HL-60/S4 treated with retinoic acid at 250 ng/mL for 4 days and 3 days (cell line): ENCODE results near the gene AADACL3.
"Not testable (repeated sequence)": the region's sequence is repeated elsewhere in the genome, so short reads cannot be mapped to it uniquely, and the experiment has no call there.

Experiments
- in situ Hi-C: fragments of 300-500 bp; cut with MboI; formaldehyde crosslinking; loops from 2 replicates; pipeline ENCODE4 v1.7.0; 2022; ENCODE audit warnings: low sequenced_read_pairs

Gene AADACL3, protein sequence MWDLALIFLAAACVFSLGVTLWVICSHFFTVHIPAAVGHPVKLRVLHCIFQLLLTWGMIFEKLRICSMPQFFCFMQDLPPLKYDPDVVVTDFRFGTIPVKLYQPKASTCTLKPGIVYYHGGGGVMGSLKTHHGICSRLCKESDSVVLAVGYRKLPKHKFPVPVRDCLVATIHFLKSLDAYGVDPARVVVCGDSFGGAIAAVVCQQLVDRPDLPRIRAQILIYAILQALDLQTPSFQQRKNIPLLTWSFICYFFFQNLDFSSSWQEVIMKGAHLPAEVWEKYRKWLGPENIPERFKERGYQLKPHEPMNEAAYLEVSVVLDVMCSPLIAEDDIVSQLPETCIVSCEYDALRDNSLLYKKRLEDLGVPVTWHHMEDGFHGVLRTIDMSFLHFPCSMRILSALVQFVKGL

DNA sequence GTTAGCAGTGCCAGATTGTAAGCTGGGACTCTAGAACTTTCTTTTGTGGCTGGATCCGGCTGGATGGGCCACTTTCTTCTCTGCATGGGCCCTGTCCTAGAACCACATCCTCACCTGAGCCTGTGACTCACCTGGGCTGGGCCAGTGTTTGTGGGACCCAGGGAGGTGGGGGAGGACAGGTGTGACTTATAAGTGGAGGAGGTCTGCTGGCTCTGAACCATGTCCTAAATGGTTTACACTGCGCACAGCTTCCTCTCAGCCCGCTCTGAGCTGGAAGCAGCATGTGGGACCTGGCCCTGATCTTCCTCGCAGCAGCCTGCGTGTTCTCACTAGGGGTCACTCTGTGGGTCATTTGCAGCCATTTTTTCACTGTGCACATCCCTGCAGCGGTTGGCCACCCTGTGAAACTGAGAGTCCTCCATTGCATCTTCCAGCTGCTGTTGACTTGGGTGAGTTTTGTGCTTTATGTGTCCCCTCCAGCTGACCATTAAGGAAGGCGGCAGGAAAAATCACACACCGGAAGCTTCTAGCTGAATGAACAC lies at the start of gene AADACL3:
AADACL3 (plus strand) TSS at position 215 of the 542 bp plus-strand sequence; CDS start at position 282, 67 bp downstream.
- in situ Hi-C loops, result no loop called here

DNA sequence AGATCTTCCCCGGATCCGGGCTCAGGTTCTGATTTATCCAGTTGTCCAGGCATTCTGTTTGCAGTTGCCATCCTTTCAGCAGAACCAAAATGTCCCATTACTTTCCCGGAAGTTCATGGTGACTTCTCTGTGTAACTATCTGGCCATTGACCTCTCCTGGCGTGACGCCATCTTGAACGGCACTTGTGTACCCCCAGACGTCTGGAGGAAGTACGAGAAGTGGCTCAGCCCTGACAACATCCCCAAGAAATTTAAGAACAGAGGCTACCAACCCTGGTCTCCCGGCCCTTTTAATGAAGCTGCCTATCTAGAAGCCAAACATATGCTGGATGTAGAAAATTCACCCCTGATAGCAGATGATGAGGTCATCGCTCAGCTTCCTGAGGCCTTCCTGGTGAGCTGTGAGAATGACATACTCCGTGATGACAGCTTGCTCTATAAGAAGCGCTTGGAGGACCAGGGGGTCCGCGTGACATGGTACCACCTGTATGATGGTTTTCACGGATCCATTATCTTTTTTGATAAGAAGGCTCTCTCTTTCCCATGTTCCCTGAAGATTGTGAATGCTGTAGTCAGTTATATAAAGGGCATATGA lies 49.7 kb upstream of the AADACL3 start:
- in situ Hi-C loops, result loop anchor here (25.0 kb wide), 1 partner anchor 554 kb away; no protein-coding TSS in a partner anchor

DNA sequence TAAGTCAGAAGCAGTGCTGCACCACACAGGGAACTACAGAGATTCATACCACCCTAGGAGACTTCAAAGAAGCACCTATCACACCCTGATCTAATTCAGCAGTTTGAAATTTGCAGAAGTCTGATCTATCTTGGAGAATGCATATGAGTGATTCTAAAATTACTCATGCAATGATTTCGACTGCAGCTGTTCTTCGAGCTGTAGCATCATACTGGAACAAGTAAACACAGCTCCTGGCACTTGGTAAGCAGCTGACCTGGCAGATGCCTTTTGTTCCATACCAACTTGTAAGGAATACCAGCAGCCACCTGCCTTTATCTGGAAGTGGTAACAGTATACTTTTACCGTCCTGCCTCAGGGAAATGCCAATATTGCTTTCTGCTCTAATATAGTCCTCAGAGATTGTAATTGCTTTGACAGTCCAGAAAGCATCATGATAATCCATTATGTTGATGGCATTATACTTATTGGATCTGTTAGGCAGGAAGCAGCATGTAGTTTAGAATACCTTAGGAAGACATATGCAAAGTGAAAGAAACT lies 46.3 kb upstream of the AADACL3 start:
- in situ Hi-C loops, result loop anchor here (25.0 kb wide), 1 partner anchor 557 kb away; no protein-coding TSS in a partner anchor

DNA sequence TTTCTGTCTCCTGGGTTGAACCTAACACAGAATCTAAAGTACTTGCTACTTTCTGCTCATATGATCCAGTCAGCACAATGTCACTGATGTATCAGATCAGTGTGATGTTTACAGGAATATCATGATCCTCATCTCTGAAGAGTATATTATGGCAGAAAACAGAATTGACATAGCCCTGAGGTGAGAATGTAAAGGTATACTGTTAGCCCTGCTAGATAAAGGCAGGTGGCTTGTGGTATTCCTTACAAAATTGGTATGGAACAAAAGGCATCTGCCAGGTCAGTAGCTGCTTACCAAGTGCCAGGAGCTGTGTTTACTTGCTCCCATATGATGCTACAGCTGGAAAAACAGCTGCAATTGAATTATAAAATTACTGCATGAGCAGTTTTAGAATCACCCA lies 41.6 kb upstream of the AADACL3 start:
- in situ Hi-C loops, result loop anchor here (25.0 kb wide), 1 partner anchor 562 kb away; no protein-coding TSS in a partner anchor

DNA sequence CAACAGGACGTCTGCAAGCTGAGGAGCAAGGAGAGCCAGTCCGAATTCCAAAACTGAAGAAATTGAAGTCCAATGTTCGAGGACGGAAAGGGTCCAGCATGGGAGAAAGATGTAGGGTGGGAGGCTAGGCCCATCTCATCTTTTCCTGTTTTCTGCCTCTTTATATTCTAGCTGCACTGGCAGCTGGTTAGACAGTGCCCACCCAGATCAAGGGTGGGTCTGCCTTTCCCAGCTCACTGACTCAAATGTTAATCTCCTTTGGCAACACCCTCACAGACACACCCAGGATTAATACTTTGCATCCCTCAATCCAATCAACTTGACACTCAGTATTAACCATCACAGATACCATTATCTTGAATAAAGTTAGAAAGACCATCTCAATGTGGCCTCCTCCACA lies 39.8 kb upstream of the AADACL3 start:
- in situ Hi-C loops, result not testable (repeated sequence)

DNA sequence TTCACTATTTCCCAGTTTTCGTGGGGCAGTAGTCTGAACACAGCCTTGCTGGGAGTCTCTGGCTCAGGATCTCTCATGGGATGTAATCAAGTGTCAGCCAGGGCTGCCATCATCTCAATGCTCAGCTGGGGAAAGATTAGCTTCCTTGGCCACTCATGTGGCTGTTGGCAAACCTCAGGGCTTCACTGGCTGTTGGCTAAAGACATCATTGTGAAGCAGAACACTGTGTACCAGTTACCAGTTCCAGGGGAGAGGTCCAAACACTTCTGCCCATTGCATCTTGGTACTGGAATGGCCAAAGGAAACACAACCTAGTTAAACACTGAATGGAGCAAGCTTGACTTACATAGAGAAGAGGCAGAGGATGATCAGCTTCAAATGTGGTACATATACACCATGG lies 38.3 kb upstream of the AADACL3 start:
- in situ Hi-C loops, result no loop called here

DNA sequence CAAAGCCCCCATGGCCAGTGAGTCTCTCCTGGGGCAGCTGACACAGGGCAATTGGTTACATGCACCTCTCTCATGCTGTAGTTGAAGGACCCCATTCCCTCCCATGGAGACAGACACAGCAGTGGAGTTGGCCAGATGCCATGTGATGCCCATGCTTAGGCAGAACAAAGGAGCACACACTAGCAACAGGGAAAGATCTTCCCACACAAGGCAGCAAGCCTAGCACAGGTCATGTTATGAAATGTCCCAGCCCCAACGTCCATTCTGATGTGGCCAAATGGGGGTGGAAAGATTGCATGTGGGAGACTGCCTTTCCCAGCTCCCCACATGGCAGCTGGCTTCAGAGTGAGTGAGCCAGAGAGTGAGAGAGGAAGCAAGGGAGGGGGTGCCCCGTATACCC lies 37.6 kb upstream of the AADACL3 start:
- in situ Hi-C loops, result no loop called here

DNA sequence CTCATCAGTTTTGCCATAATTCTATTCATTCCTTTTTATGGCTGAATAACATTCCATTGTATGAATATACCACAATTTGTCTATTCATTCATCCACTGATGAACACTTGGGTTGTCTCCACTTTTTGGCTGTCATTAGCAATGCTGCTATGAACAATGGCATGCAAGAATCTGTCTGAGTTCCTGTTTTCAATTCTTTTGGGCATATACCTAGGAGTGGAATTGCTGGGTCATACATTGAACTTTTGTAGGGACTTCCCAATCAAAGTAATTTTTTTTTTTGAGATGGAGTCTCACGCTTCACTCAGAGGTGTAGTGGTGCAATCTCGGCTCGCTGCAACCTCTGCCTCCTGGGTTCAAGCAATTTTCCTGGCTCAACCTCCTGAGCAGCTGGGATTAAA lies 37.1 kb upstream of the AADACL3 start:
- in situ Hi-C loops, result no loop called here

DNA sequence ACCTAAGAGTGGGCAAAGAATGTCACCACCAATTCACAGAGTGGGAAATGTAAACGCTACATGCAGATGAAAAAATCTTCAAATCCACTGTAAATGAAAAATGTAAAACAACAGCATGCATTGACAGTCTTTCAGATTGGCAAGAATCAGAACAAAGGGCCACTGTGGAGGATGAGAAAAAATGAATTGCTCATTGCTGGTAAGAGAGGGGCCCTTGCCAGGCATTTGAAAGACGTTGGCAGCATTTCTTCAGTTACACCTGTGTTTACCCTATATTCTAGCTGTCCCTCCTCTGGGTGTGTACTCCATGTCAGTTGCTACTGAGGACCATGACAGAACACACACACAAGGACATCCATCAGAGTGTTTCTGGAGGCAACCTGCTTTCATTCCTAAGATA lies 25.8 kb upstream of the AADACL3 start:
- in situ Hi-C loops, result no loop called here

DNA sequence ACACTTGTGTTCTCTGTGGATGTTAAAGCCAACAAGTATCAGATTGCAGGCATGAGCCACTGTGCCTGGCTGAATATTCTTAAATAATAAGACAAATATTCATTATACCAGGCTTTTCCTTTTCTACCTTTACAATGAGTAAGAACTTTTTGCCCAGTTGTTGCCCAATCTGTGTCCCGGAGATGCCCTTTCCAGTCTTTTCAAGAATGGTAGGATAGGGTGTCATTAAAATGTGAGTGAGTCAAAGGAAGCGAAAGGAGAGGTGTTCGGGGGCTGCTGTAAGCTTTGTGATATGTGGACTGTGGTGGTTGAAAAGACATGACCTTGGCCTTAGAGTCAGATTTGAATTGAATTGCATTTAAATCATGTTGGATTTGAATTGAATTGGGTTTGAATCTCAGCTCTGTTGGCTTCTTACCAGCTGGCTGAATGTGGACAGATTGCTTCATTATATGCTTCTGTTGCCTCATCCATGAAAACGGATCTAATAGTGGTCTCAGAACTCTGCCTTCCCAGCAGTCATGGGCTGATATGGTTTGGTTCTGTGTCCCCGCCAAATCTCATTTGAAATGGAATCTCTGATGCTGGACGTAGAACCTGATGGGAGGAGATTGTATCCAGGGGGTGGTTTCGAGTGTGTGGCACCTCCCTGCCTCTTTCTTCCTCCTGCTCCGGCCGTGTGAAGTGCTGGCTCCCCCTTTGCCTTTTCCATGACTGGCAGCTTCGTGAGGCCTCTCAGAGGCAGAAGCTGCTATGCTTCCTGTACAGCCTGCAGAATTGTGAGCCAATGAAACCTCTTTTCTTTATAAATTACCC lies 22.7 kb upstream of the AADACL3 start:
- in situ Hi-C loops, result no loop called here

DNA sequence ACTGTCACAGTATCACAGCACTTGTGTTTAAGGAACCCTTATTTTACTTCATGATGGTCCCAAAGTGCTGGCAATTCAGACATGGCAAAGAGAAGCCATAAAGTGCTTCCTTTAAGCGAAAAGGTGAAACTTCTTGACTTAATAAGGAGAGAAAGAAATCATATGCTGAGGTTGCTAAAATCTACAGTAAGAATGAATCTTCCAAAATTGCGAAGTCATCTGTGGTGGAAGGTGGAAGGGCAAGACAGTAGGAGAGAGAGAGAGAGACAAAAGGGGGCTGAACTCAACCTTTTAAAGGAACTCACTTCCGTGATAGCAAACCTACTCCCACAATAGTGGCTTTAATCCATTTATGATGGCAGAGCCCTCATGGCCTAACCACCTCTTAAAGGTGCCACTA lies 19.3 kb upstream of the AADACL3 start:
- in situ Hi-C loops, result no loop called here

DNA sequence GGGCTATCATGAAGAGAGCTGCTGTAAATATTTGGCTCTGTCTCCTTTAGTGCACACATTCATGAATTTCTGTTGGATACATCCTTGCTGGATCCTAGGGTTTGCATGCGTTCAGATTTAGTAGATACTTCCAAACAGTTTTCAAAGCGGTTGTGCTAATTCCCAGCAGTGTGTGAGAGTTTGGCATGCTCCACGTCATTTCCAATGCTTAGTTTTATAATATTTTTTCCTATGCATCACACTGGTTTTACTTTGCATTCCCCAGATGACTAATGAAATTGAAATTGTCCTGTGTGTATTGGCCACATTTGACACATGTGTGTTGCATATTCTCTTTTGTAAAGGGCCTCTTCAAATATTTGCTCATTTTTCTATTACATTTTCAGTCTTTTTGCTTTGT lies 18.5 kb upstream of the AADACL3 start:
- in situ Hi-C loops, result no loop called here

DNA sequence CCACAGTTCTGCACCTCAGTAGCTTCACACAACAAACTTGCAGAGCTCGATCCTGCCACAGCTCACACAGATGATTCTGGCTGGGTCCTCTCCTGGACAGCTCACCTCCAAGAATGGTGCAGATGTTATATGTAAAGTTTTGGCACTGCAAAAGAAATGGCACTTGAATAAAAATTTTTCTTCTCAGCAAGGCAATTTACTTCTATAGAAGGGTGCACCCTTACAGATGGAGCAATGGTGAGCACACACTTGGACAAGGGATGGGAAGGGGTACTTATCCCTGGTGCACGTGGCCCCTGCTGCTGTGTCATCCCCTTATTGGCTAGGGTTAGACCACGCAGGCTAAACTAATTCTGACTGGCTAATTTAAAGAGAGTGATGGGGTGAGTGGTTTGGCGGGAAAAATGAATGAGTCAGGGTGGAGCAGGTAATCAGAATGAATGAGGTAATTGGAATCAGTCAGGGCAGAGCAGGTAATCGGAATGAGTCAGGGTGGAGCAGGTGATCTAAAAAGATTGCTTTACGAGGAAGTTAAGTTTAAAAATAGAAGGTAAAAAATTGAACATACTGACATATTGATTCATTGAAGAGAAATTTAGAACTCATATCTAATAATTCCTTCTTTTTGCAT lies 12.0 kb upstream of the AADACL3 start:
- in situ Hi-C loops, result no loop called here

DNA sequence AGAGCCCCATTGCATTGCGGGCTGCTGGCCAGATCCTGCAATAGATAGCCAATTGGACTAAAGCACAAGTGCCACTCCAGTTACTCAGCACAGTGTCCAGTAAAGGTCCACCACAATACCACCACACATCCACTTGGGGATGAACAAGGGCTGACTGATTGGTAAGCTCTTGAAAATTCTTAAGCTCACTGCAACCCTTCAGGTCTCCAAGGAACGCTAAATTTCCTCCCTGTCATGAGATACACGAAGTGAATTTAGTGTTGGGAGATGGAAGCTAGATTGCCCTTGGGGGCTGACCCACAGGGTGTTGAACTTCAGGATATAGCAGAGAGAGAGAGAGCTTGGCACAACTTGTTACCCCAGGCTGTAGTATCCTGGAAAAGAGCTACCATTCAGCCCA lies 9.8 kb upstream of the AADACL3 start:
- in situ Hi-C loops, result no loop called here

DNA sequence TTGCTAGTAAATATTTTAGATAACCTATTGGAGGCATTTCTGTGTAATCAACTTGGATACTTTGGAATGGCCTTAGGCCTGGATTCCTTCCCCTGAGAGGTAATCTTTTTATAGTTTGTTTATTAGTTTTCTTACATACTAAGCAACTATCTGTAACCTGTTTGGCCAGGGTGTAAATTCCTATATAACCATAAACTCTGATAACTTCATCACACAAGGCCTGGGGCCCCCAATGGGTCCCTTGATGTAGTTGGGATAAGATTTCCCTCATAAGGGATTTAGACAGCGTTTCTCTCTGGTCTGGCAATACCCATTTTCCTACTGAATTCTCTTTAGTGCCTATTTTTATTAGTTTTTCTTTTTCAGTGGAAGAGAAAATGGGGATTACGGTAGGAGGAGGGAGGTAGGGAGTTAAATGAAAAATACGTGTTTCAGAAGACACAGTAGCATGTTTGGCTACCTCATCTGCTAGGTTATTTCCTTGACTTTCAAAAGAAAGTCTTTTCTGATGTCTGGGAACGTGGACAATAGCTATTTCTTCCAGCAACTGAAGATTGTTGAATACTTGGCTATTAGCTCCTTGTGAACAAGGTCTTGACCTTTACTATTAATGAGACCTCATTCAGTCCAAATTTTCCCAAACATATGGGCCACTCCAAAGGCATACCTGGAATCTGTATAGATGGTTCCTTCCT lies 7.4 kb upstream of the AADACL3 start:
- in situ Hi-C loops, result no loop called here

DNA sequence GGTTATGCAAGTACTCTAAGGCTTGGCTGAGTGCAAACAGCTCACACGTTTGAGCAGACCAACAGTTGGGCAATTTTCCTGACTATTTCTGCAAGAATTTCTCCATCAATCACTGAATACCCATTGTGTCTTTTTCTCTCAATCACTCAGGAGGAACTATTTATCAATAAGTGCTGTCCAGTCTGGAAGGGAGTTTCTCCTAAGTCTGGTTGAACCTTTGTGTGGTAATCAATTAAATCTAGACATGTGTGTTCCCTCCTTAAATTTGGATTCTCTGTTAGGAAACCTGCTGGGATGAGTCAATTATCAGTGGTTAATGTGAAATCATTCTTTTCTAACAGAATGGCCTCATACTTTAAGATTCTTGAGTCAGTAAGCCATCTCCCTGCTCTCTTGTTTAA lies 6.8 kb upstream of the AADACL3 start:
- in situ Hi-C loops, result no loop called here

DNA sequence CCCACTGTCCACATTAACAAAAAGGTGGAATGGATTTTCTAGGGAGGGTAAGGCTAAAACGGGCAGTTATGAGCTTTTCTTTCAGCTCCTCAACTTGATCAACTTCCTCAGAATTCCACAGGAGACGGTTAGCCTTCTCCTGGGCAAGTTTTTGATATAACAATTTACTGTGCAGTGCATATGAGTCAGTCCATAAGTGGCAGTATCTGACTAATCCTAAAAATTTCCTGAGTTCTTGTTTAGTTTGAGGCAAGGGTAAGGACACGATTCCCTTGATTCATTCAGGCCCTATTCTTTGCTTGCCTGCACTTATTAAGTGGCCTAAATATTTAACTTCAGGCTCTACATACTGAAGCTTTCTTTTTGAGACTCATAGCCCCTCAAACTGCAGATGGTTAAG lies 6.2 kb upstream of the AADACL3 start:
- in situ Hi-C loops, result no loop called here

DNA sequence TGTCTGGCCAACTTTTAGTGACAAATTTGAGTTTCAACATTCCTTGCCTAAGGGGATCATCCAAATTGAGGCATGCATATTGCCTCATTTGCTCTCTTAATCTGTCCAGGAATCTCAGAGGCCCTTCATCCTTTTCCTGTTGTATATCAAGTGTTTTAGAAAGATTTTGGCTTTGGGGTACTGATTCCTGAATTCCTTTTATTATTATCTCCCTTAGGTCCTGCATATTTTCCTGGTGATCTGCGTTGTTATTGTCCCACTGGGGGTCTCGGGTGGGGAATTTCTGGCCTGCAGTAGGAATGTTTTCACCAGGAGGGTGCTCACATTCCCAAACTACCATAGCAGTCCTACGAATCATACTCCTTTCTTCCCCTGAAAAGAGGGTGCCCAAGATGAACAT lies 4.4 kb upstream of the AADACL3 start:
- in situ Hi-C loops, result no loop called here

DNA sequence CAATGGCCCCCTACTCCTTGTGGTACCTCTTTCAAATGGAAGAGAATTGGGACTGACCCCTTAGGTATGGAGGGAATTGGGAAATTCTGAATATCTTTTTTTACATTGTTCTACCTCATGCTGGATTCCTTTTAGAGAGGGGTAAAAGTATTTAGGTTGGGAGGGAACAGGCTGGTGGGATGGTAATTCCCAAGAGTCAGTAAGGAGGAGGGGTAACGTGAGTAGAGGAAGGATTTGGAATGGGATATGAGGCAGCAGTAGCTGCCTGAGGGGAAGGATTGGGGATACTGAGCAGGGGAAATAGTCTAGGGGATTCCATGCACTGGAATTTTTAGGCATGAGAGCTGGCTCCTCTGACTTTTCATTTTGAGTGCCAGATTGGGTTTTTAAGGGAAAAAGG lies 3.8 kb upstream of the AADACL3 start:
- in situ Hi-C loops, result no loop called here

DNA sequence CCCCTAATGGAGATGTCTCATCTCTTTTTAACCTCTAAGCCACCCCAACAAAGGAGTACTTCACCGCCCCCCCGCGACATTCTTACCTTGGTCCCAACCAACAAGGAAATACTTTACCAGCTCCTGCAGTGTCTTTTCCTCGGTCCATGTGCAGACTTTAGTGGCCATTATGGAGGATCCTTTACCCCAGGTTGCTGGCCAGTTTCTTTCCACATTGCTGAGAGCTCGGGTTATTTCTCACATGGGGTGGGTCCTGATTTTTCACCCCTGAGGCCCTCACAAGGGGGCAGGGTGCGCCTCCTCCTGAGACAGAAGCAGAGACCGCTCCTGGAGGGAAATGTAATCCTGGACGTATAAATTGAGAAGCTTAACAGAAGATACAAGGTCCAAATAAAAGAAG lies 3.0 kb upstream of the AADACL3 start:
- in situ Hi-C loops, result no loop called here
